Uterus (tissue), 2 donors: Measurements from ENCODE around the gene POU3F1.

Source experiments
- CTCF ChIP-seq, 4 experiments: fragments of 200-600 bp in 2 of 4; fragments of 450-650 bp in 2 of 4; sonication (generic) in 2 of 4; IDR thresholded peaks; one replicate each; pipeline ENCODE4 v1.5.1; 2016 to 2019; ENCODE audit warnings: antibody characterized with exemption in 4 of 4, mild to moderate bottlenecking in 2 of 4, moderate library complexity in 1 of 4
- POLR2A ChIP-seq, 2 donors: fragments of 450-650 bp; IDR thresholded peaks; one replicate each; pipeline ENCODE4 v1.6.1; 2016; ENCODE audit warnings: antibody characterized with exemption in 2 of 2, mild to moderate bottlenecking in 1 of 2, moderate library complexity in 1 of 2

- no peak for TF ChIP-seq CTCF (IDR thresholded peaks at IDR 0.05)
- TF ChIP-seq POLR2A (IDR thresholded peaks at IDR 0.05): no peak
Measured at GRCh38 chr1:38022810-38023209, 23.8 kb downstream of the POU3F1 start.
